Endothelial cell of umbilical vein (primary cell): ENCODE measurements around the gene NUDT13. TPM values are rescaled to one million over a fixed set of nuclear protein-coding genes. Genes with fewer than 3 reads are reported as not detected.
A peak's percentile ranks its signal among the peaks of the same experiment; 100 is the strongest.

ENCODE experiments used
- BruUV-seq: library from RNA; stranded (reverse); fragments of 400-500 nt; replicated peaks from 2 replicates; lab custom pipeline; 2021; lab: Mats Ljungman, UMichigan
- CTCF ChIA-PET: fragments of 300-600, 350-600 bp; sonication (Branson Sonifier 250); formaldehyde crosslinking; loops from one replicate; lab custom pipeline; 2021; ENCODE audit warnings: antibody characterized with exemption, inconsistent platforms; lab: Charles Lee
- POLR2A ChIA-PET: fragments of 300-600, 350-600 bp; sonication (Branson Sonifier 250); formaldehyde crosslinking; loops from one replicate; lab custom pipeline; 2021; ENCODE audit warnings: antibody characterized with exemption, inconsistent platforms; lab: Charles Lee
- DNase-seq: peaks from one replicate; pipeline ENCODE4 v3.0.0-alpha.2; 2011; ENCODE audit warnings: low read depth, low spot score
- FAIRE-seq: peaks from 2 replicates; lab custom pipeline; 2011; peaks lifted over from hg19 to GRCh38; lab: Jason Lieb, UNC
- H2AFZ ChIP-seq: 2 replicates; pipeline ENCODE4 v1.6.0; 2012; ENCODE audit warnings: low read depth, low read length, control low read depth, inconsistent platforms
- H3K27ac ChIP-seq: 2 replicates; pipeline ENCODE4 v1.5.1; 2011; ENCODE audit warnings: low read depth, mild to moderate bottlenecking, control low read depth, low read length, moderate library complexity; ENCODE audit not compliant: insufficient read depth
- H3K27me3 ChIP-seq, 2 experiments: 2 replicates each; pipeline versions ENCODE4 v1.6.0 to v1.6.1; 2011; ENCODE audit warnings: low read length in 2 of 2, mixed read lengths in 1 of 2; ENCODE audit not compliant: control insufficient read depth in 2 of 2, insufficient read depth in 2 of 2
- H3K36me3 ChIP-seq, 2 experiments: 2 replicates in 1 of 2; 3 replicates in 1 of 2; pipeline ENCODE4 v1.5.1; 2011; ENCODE audit warnings: low read length in 2 of 2, mild to moderate bottlenecking in 1 of 2, moderate library complexity in 1 of 2; ENCODE audit not compliant: control insufficient read depth in 2 of 2, insufficient read depth in 2 of 2; ENCODE audit errors: extremely low read depth in 1 of 2
- H3K4me1 ChIP-seq: 3 replicates; pipeline ENCODE4 v1.5.1; 2011; ENCODE audit warnings: mild to moderate bottlenecking, low read length; ENCODE audit not compliant: control insufficient read depth, insufficient read depth; ENCODE audit errors: extremely low read depth
- H3K4me2 ChIP-seq: 2 replicates; pipeline ENCODE4 v1.6.1; 2011; ENCODE audit warnings: low read length, control low read depth, mixed read lengths; ENCODE audit not compliant: insufficient read depth
- H3K4me3 ChIP-seq, 3 experiments: fragments of 200-600 bp in 1 of 3; sonication (generic), shearing (Covaris generic) in 1 of 3; replicated peaks in 1 of 3; 2 replicates each; pipeline ENCODE4 v1.5.1; 2011 to 2016; ENCODE audit warnings: control low read depth in 3 of 3, low read length in 3 of 3, mild to moderate bottlenecking in 2 of 3, inconsistent platforms in 1 of 3, low read depth in 1 of 3, moderate library complexity in 1 of 3; ENCODE audit not compliant: insufficient read depth in 1 of 3
- H3K79me2 ChIP-seq: 2 replicates; pipeline ENCODE4 v1.6.0; 2012; ENCODE audit warnings: low read length, inconsistent platforms; ENCODE audit not compliant: control insufficient read depth, insufficient read depth
- H3K9ac ChIP-seq: replicated peaks from 2 replicates; pipeline ENCODE3; 2011; ENCODE audit warnings: low read length, control low read depth; ENCODE audit not compliant: insufficient read depth; ENCODE audit errors: extremely low read depth
- H3K9me1 ChIP-seq: replicated peaks from 3 replicates; pipeline ENCODE4 v1.6.0; 2011; ENCODE audit warnings: mild to moderate bottlenecking, low read length; ENCODE audit not compliant: control insufficient read depth, insufficient read depth; ENCODE audit errors: extremely low read depth
- H3K9me3 ChIP-seq: replicated peaks from 2 replicates; pipeline ENCODE4 v1.5.1; 2012; ENCODE audit warnings: low read length, inconsistent platforms; ENCODE audit not compliant: control insufficient read depth, insufficient read depth
- H4K20me1 ChIP-seq: replicated peaks from 2 replicates; pipeline ENCODE3; 2011; ENCODE audit warnings: mild to moderate bottlenecking, low read length; ENCODE audit not compliant: control insufficient read depth, insufficient read depth; ENCODE audit errors: extremely low read depth
- CTCF ChIP-seq, 2 donors: IDR thresholded peaks; 1 replicate in 1 of 2; 2 replicates in 1 of 2; pipeline ENCODE4 v1.5.1; 2011; ENCODE audit warnings: low read length in 2 of 2, mild to moderate bottlenecking in 2 of 2, moderate library complexity in 2 of 2, control low read depth in 1 of 2, inconsistent platforms in 1 of 2, low read depth in 1 of 2; ENCODE audit not compliant: insufficient read depth in 1 of 2; ENCODE audit errors: extremely low read depth in 1 of 2
- EZH2 ChIP-seq: IDR thresholded peaks from 2 replicates; pipeline ENCODE4 v1.6.1; 2012; ENCODE audit warnings: borderline replicate concordance, low read depth, mild to moderate bottlenecking, moderate library complexity, low read length, inconsistent platforms; ENCODE audit not compliant: severe bottlenecking
- FOS ChIP-seq: IDR thresholded peaks from 2 replicates; pipeline ENCODE4 v1.6.1; 2011; ENCODE audit warnings: mild to moderate bottlenecking, low read length, moderate library complexity, borderline replicate concordance; ENCODE audit not compliant: insufficient read depth
- GATA2 ChIP-seq: IDR thresholded peaks from 2 replicates; pipeline ENCODE4 v1.7.0; 2011; ENCODE audit warnings: low read depth, mild to moderate bottlenecking, moderate library complexity, mixed read lengths, low read length; ENCODE audit not compliant: insufficient read length, insufficient read depth
- JUN ChIP-seq: IDR thresholded peaks from 2 replicates; pipeline ENCODE4 v1.6.1; 2011; ENCODE audit warnings: borderline replicate concordance, low read depth; ENCODE audit not compliant: insufficient read length, insufficient read depth
- MAX ChIP-seq: IDR thresholded peaks from 2 replicates; pipeline ENCODE4 v1.6.1; 2011; ENCODE audit not compliant: insufficient read depth, insufficient read length
- MYC ChIP-seq: IDR thresholded peaks from one replicate; pipeline ENCODE4 v1.6.1; 2011; ENCODE audit warnings: mild to moderate bottlenecking, low read depth, low read length
- POLR2A ChIP-seq: IDR thresholded peaks from 2 replicates; pipeline ENCODE4 v1.6.1; 2012; ENCODE audit warnings: low read depth, mild to moderate bottlenecking, control low read depth, low read length
- POLR2AphosphoS5 ChIP-seq: IDR thresholded peaks from 2 replicates; pipeline ENCODE4 v1.6.1; 2012; ENCODE audit warnings: low read depth, mild to moderate bottlenecking, control low read depth, low read length, moderate library complexity; ENCODE audit not compliant: insufficient read depth
- dilution Hi-C: fragments of 300-500 bp; cut with MboI; formaldehyde crosslinking; loops from one replicate; pipeline ENCODE4 v1.15.0; 2019; ENCODE audit warnings: low sequenced_read_pairs; ENCODE audit not compliant: extremely low pct_ligation_motif_present
- intact Hi-C: fragments of 100-400 bp; cut with micrococcal nuclease; formaldehyde crosslinking; loops from one replicate; pipeline ENCODE4 v1.10.0; 2022
- polyA plus RNA-seq, 4 experiments: library from polyadenylated mRNA; depleted of rRNA in 3 of 4; stranded (reverse) in 3 of 4; unstranded in 1 of 4; fragments of >200 nt; gene quantifications; 2 replicates each; pipeline versions ENCODE4 v1.2.1 to v1.2.3, GENCODE V29; 2011 to 2012; ENCODE audit warnings: missing spikeins in 1 of 4
- total RNA-seq: library from RNA; stranded (reverse); gene quantifications from 2 replicates; pipeline ENCODE4 v1.2.3, GENCODE V29; 2021

Gene NUDT13
- total and polyA plus RNA-seq, 2 donors (not counting 3 experiments of a cell fraction or from before 2014, with no cell fraction given), result 1.6 to 2.3 TPM

- H3K79me2 ChIP-seq, result peaks cover 21% of the 10 kb centered on the region
- intact Hi-C loops (no loop called here), dilution Hi-C loops (no loop called here)
- peak overlapping the region; percentile 96 for H2AFZ ChIP-seq
- H4K20me1 ChIP-seq, result no peaks in the 10 kb centered on the region
- peak overlapping the region; percentile 88 for H3K4me2 ChIP-seq
- H3K9me3 ChIP-seq, result no peaks in the 10 kb centered on the region
- ChIA-PET POLR2A (interaction anchor here (0.7 to 2.7 kb wide), 3 partner anchors 19 to 92 kb away, joined by 3 to 13 read pairs (median 8); partner anchors contain the start of gene P4HA1), CTCF (interaction anchor here (0.8 to 2.5 kb wide), 6 partner anchors 9 to 712 kb away, joined by 3 to 22 read pairs (median 6); partner anchors contain the start of gene P4HA1)
- no TSS peak for BruUV-seq
- no peaks in the 10 kb centered on the region for H3K9me1 ChIP-seq
- peaks cover 18% of the 10 kb centered on the region for H3K4me1 ChIP-seq
- peak; percentile 59 for FAIRE-seq
- H3K9ac ChIP-seq, result peak overlapping the region; percentile 54
- peak overlapping the region; percentile 73 for H3K27ac ChIP-seq
- peak overlapping the region in 2 of 3 experiments; percentile 9 to 44 for H3K4me3 ChIP-seq
- no peaks in the 10 kb centered on the region for H3K27me3 ChIP-seq
- TF ChIP-seq FOS (no peak), JUN (no peak), MAX (no peak), GATA2 (no peak), CTCF (IDR thresholded peaks at IDR 0.05; ENCODE audit: extremely low read depth in 1 of 2, insufficient read depth in 1 of 2, low read depth in 1 of 2, low read length in 2 of 2) (no peak), MYC (no peak), POLR2AphosphoS5 (no peak), POLR2A (no peak), EZH2 (no peak)
- H3K36me3 ChIP-seq, result no peaks in the 10 kb centered on the region
- DNase-seq, result peak; percentile 81
These were observed 33.7 kb upstream of the NUDT13 start for GRCh38 chr10:73076360-73077183.
